ENCODE measurements around the gene EGLN3.

Gene EGLN3

DNA sequence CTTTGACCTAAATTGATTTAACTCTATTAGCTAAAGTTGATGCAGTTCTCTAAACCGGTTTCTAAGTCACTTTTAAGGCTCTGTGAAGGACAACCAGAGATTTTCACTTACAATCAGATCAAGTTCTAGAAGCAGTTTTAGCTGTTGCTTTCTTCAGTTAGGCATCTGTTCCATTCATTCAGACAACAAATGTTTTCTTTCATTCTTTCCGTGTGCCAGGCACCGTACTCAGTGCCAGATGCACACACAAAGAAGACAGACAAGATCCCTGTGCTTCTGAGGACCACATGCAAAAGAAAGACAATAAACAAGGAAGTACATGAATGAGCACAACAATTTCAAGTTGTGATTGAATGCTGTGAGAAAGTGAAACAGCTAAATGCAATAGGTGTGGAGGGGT is 11.1 kb upstream of the EGLN3 start:
- no peak for DNase-seq (ENCODE audit: low spot score)

- DNase-seq (ENCODE audit: low spot score): no peak
Observed at GRCh38 chr14:33959692-33960151, 8.8 kb upstream of the EGLN3 start.

- no peak for DNase-seq (ENCODE audit: low spot score)
Observed at GRCh38 chr14:33958605-33959226, 7.8 kb upstream of the EGLN3 start.

DNA sequence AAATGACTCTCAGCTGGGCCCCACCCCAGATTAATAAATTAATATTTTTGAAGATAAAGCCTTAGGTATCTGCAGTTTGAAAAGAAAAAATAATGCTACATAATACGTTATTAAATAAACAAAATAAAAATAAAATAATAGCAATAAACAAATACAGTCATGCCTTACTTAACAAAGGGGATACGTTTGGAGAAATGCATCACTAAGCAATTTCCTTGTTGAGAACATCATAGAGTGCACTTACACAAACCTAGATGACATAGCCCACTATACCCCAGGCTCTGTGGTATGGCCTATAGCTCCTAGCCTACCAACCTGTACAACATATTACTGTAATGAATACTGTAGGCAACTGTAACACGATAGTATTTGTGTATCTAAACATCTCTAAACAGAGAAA is 7.1 kb upstream of the EGLN3 start:
- no peak for DNase-seq (ENCODE audit: low spot score)

- no peak for DNase-seq (ENCODE audit: low spot score)
Observed at GRCh38 chr14:33957299-33957698, 6.4 kb upstream of the EGLN3 start.

GRCh38 chr14:33956640-33957039 is 5.8 kb upstream of the EGLN3 start:
- DNase-seq (ENCODE audit: low spot score): no peak

- no peak for DNase-seq (ENCODE audit: low spot score)
Observed at GRCh38 chr14:33954016-33954598, 3.2 kb upstream of the EGLN3 start.

DNA sequence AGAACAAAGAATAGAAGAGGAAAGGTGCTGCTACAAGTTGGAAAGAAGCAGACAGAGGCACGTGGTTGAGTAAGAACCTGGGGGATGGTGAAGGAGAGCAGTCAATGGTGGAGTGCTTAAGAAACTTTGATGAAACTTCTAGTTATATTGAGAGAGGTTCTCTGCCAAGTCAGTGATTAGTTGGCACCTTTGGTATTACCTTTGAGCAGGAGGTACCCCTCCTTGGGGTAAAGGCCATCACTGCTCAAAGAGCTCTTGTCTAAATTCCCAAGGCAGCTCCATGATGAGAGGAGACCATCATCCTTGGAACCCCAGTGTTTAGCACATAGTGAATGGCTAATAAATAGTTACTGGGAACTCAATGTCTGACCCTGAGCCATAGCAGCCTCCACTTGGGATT is 1.7 kb upstream of the EGLN3 start:
- DNase-seq (ENCODE audit: low spot score): no peak

GRCh38 chr14:33951183-33951840 is 438 bp upstream of the EGLN3 start:
- DNase-seq (ENCODE audit: low spot score): no peak

GRCh38 chr14:33949411-33949893 is 1.4 kb downstream of the EGLN3 start:
- no peak for DNase-seq (ENCODE audit: low spot score)

- DNase-seq (ENCODE audit: low spot score): no peak
Observed at GRCh38 chr14:33948869-33949408, 1.9 kb downstream of the EGLN3 start.

GRCh38 chr14:33948145-33948868 is 2.6 kb downstream of the EGLN3 start:
- no peak for DNase-seq (ENCODE audit: low spot score)

- DNase-seq (ENCODE audit: low spot score): no peak
Observed at GRCh38 chr14:33946679-33947476, 4.0 kb downstream of the EGLN3 start.

DNA sequence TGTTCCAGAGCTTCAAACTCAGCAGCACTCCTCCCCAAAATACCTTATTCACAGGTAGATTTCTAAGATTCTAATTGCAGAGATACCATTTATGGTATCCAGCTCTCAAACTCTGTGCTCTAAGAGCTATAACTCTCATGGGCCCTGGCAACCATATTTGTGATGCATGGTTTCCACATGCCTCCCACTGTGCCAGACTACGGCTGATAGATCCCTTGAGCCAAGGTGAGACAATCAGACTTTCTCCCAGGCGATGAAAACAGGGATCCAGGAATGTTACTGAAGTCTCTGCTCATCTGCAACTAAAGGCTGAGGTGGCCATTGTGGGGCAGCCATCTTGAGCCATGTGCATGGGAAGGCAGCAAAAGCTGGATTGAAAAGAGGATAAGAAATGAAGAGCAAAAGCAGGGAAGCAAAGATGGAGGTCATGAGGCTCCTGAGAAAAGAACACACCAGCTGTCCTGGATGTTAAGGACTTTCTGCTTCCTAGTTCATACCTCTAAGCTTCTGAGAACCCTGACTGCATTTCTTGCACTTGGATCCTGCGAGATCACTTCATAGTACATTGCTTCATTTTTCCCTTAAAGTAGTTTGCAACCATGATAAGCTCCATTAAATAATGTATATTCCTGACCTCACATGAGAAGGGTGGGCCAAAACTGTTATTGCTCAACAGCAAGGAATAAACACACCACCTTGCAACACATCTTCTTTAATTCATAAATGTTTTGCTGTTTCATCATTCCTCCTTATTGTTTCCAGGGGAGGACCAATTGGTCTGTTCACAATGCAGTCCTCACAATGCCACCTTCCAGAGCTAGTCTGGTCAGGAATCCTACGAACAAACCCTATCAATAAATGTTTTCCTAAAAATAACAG is 5.4 kb downstream of the EGLN3 start:
- no peak for DNase-seq (ENCODE audit: low spot score)

GRCh38 chr14:33943096-33943883 is 7.6 kb downstream of the EGLN3 start:
- no peak for DNase-seq (ENCODE audit: low spot score)

GRCh38 chr14:33941718-33942117 is 9.2 kb downstream of the EGLN3 start:
- no peak for DNase-seq (ENCODE audit: low spot score)

GRCh38 chr14:33940561-33941011 is 10.3 kb downstream of the EGLN3 start:
- no peak for DNase-seq (ENCODE audit: low spot score)

GRCh38 chr14:33938131-33938949 is 12.5 kb downstream of the EGLN3 start:
- DNase-seq (ENCODE audit: low spot score): peak; percentile 18

- DNase-seq (ENCODE audit: low spot score): no peak
Observed at GRCh38 chr14:33936391-33936790, 14.5 kb downstream of the EGLN3 start.

Measured in SW480 (cell line).